Measurements from ENCODE around the gene SLC16A1.

GRCh38 chr1:112971006-112971405 is 15.0 kb upstream of the SLC16A1 start:
- TF ChIP-seq TAF1 (IDR thresholded peaks at IDR 0.05; ENCODE audit: borderline replicate concordance, insufficient read depth, low read length) = no peak
- no peak for TF ChIP-seq POLR2AphosphoS5 (IDR thresholded peaks at IDR 0.05; ENCODE audit: low read depth, low read length)
- TF ChIP-seq REST (IDR thresholded peaks at IDR 0.05; ENCODE audit: insufficient read depth in 1 of 2, low read depth in 2 of 2, low read length in 2 of 2) = no peak

Data from PFSK-1 (cell line).